ENCODE results near the gene TUT1. TPM values are rescaled to one million over a fixed set of nuclear protein-coding genes. Genes with fewer than 3 reads are reported as not detected.
A peak's percentile ranks its signal among the peaks of the same experiment; 100 is the strongest.

TUT1 gene
- total and polyA plus RNA-seq, 4 donors: 5.6 to 15.8 (median 13.7) TPM

DNA sequence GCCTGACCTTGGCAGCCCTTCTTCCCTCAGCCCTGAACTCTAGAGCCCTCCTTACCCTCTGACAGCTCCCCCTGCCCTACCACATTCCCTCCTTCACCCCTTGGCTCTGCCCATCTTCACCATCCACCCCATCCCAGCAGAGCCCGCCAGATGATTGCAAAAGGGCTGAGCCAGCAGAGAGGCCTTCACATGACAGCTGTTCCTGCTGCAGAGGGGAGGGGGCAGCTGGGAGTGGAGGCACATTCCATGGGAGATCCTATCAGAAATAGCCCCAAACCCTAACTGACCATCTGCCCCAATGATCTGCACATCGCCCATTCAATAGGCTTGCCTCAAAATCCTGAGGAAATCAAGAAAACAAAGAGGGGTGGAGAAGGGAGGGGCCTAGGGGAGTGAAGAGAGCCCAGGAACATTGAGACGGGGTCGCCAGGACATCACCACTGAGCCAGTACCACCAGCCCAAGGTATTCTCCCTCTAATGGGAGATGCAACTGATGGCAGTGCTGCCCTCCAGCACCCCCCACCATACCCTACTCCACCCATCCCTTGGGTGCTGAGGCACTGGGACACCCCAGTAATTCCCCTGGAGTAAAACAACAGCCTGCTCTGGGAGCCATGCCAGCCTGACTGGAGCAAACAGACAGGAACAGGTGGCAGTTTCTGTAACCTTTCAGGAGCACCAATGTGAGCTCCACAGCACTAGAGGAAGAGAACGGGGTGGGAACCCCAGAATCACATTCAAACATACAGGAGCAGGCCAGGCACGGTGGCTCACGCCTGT lies 36.7 kb downstream of the TUT1 start:
- no peak for TF ChIP-seq HNF4G (IDR thresholded peaks at IDR 0.05)
- no peak for TF ChIP-seq JUND (IDR thresholded peaks at IDR 0.05)
- TF ChIP-seq, protein P1, sequence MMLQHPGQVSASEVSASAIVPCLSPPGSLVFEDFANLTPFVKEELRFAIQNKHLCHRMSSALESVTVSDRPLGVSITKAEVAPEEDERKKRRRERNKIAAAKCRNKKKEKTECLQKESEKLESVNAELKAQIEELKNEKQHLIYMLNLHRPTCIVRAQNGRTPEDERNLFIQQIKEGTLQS (IDR thresholded peaks at IDR 0.05): no peak
- TF ChIP-seq, protein P2, sequence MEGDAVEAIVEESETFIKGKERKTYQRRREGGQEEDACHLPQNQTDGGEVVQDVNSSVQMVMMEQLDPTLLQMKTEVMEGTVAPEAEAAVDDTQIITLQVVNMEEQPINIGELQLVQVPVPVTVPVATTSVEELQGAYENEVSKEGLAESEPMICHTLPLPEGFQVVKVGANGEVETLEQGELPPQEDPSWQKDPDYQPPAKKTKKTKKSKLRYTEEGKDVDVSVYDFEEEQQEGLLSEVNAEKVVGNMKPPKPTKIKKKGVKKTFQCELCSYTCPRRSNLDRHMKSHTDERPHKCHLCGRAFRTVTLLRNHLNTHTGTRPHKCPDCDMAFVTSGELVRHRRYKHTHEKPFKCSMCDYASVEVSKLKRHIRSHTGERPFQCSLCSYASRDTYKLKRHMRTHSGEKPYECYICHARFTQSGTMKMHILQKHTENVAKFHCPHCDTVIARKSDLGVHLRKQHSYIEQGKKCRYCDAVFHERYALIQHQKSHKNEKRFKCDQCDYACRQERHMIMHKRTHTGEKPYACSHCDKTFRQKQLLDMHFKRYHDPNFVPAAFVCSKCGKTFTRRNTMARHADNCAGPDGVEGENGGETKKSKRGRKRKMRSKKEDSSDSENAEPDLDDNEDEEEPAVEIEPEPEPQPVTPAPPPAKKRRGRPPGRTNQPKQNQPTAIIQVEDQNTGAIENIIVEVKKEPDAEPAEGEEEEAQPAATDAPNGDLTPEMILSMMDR (IDR thresholded peaks at IDR 0.05; ENCODE audit: low read depth, low read length, missing input control): no peak
- TF ChIP-seq RAD21 (IDR thresholded peaks at IDR 0.05): no peak
- TF ChIP-seq YY1 (IDR thresholded peaks at IDR 0.05): no peak
- no peak for TF ChIP-seq SP1 (IDR thresholded peaks at IDR 0.05)
- TF ChIP-seq FOXA1 (IDR thresholded peaks at IDR 0.05): no peak
- DNase-seq (ENCODE audit: low spot score): no peak
- Histone ChIP-seq H3K27ac (ENCODE audit: low read depth in 1 of 2, low read length in 2 of 2) (peak overlapping the region in 1 of 2 donors; percentile 84), H3K9me3 (ENCODE audit: control insufficient read depth in 4 of 4, low read length in 3 of 4) (no peaks in the 10 kb centered on the region), H3K4me1 (ENCODE audit: control insufficient read depth in 4 of 4, insufficient read depth in 4 of 4, low read length in 3 of 4) (peaks cover 9 to 55% (median 39%) of the 10 kb centered on the region in 4 donors), H3K4me3 (ENCODE audit: low read depth in 1 of 3, low read length in 3 of 3) (no peak overlapping the region), H3K9ac (ENCODE audit: low read depth in 1 of 2, low read length in 2 of 2) (no peak overlapping the region), H3K36me3 (ENCODE audit: control insufficient read depth in 4 of 4, insufficient read depth in 3 of 4, low read depth in 1 of 4, low read length in 3 of 4) (peaks cover 4 to 14% (median 9%) of the 10 kb centered on the region in 4 donors), H3K27me3 (ENCODE audit: control insufficient read depth in 4 of 4, insufficient read depth in 4 of 4, low read length in 3 of 4) (no peaks in the 10 kb centered on the region)
- 56% methylated on average over 7 of the region's 7 CpGs for WGBS

DNA sequence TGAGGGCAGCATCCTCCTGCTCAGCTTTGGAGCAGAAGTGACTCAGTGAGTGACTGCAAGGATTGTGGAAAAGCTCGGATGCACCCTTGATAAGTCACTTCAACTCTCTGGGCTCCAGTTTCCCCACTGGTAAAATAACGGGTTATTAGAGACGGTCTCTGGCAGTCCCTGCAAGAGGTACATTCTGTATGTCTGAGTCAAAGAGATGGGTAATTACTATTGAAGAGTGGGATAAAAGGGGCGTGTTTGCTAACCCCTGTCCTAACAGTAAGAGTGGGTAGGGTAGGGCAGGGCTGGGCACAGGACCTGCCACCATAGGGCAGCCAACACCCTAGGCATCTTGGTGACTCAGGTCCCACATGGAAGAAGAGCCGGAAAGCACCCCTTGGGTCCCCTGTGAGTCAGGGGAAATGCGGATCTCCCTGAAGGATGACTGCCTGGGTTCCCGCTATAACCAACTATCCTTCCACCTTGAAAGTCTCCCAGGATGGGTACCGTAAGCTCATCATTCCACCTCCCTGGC lies 37.4 kb downstream of the TUT1 start:
- H3K9ac ChIP-seq (ENCODE audit: low read depth in 1 of 2, low read length in 2 of 2): no peak overlapping the region
- peaks cover 9 to 62% (median 44%) of the 10 kb centered on the region in 4 donors for H3K4me1 ChIP-seq (ENCODE audit: control insufficient read depth in 4 of 4, insufficient read depth in 4 of 4, low read length in 3 of 4)
- H3K27ac ChIP-seq (ENCODE audit: low read depth in 1 of 2, low read length in 2 of 2): peak overlapping the region; percentile 83 to 84
- 86% methylated on average over 8 of the region's 8 CpGs for WGBS
- TF ChIP-seq, protein P3, sequence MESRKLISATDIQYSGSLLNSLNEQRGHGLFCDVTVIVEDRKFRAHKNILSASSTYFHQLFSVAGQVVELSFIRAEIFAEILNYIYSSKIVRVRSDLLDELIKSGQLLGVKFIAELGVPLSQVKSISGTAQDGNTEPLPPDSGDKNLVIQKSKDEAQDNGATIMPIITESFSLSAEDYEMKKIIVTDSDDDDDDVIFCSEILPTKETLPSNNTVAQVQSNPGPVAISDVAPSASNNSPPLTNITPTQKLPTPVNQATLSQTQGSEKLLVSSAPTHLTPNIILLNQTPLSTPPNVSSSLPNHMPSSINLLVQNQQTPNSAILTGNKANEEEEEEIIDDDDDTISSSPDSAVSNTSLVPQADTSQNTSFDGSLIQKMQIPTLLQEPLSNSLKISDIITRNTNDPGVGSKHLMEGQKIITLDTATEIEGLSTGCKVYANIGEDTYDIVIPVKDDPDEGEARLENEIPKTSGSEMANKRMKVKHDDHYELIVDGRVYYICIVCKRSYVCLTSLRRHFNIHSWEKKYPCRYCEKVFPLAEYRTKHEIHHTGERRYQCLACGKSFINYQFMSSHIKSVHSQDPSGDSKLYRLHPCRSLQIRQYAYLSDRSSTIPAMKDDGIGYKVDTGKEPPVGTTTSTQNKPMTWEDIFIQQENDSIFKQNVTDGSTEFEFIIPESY (IDR thresholded peaks at IDR 0.05): no peak
- TF ChIP-seq HNF4A (conservative IDR thresholded peaks at IDR 0.05) (no peak), JUND (IDR thresholded peaks at IDR 0.05) (no peak), FOXA1 (IDR thresholded peaks at IDR 0.05) (no peak), YY1 (IDR thresholded peaks at IDR 0.05) (no peak)
- TF ChIP-seq, protein P4, sequence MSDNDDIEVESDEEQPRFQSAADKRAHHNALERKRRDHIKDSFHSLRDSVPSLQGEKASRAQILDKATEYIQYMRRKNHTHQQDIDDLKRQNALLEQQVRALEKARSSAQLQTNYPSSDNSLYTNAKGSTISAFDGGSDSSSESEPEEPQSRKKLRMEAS (IDR thresholded peaks at IDR 0.05): no peak
- TF ChIP-seq, protein P1 (IDR thresholded peaks at IDR 0.05): no peak
- DNase-seq (ENCODE audit: low spot score): no peak
- H3K36me3 ChIP-seq (ENCODE audit: control insufficient read depth in 4 of 4, insufficient read depth in 3 of 4, low read depth in 1 of 4, low read length in 3 of 4): peaks cover 1 to 7% (median 3%) of the 10 kb centered on the region in 4 donors
- no peak overlapping the region for H3K4me3 ChIP-seq (ENCODE audit: low read depth in 1 of 3, low read length in 3 of 3)
- H3K27me3 ChIP-seq (ENCODE audit: control insufficient read depth in 4 of 4, insufficient read depth in 4 of 4, low read length in 3 of 4): no peaks in the 10 kb centered on the region
- no peaks in the 10 kb centered on the region for H3K9me3 ChIP-seq (ENCODE audit: control insufficient read depth in 4 of 4, low read length in 3 of 4)

Measured in liver (tissue), 9 donors.